Neural cell (in vitro differentiated cells): Measurements from ENCODE around the gene SMOC1. TPM values are rescaled to one million over a fixed set of nuclear protein-coding genes. Genes with fewer than 3 reads are reported as not detected.

ENCODE experiments used
- H2AFZ ChIP-seq: fragments of 200-600, 300-800 bp; sonication (generic), shearing (Covaris generic); 2 replicates; pipeline ENCODE4 v1.6.0; 2014; ENCODE audit warnings: low read depth, mild to moderate bottlenecking, antibody characterized with exemption, low read length, moderate library complexity
- H3F3A ChIP-seq: fragments of 200-600 bp; shearing (Covaris generic); 2 replicates; pipeline ENCODE4 v1.6.1; 2016; ENCODE audit warnings: mild to moderate bottlenecking, moderate library complexity, mixed read lengths, antibody characterized with exemption, low read length; ENCODE audit not compliant: insufficient read depth, poor library complexity, severe bottlenecking
- H3K27ac ChIP-seq: fragments of 200-600, 300-800 bp; sonication (generic), shearing (Covaris generic); 2 replicates; pipeline ENCODE4 v1.5.1; 2014; ENCODE audit warnings: mild to moderate bottlenecking, low read length, moderate library complexity
- H3K27me3 ChIP-seq: fragments of 300-800, 200-600 bp; sonication (generic), shearing (Covaris generic); 2 replicates; pipeline ENCODE4 v1.6.0; 2014; ENCODE audit warnings: mild to moderate bottlenecking, low read depth, low read length, moderate library complexity; ENCODE audit not compliant: insufficient read depth
- H3K36me3 ChIP-seq: fragments of 300-800, 200-600 bp; sonication (generic), shearing (Covaris generic); 2 replicates; pipeline ENCODE4 v1.5.1; 2014; ENCODE audit warnings: mild to moderate bottlenecking, antibody characterized with exemption, low read length, moderate library complexity; ENCODE audit not compliant: insufficient read depth
- H3K4me2 ChIP-seq: fragments of 300-800, 200-600 bp; sonication (generic), shearing (Covaris generic); 2 replicates; pipeline ENCODE4 v1.6.0; 2014; ENCODE audit warnings: mild to moderate bottlenecking, low read length
- H3K4me3 ChIP-seq: fragments of 300-800, 200-600 bp; sonication (generic), shearing (Covaris generic); 2 replicates; pipeline ENCODE4 v1.5.1; 2014; ENCODE audit warnings: mild to moderate bottlenecking, low read length, moderate library complexity
- H3K79me2 ChIP-seq: fragments of 200-600 bp; shearing (Covaris generic); replicated peaks from 2 replicates; pipeline ENCODE4 v1.6.0; 2014; ENCODE audit warnings: mild to moderate bottlenecking, low read length, moderate library complexity; ENCODE audit not compliant: insufficient read depth
- H3K9ac ChIP-seq: fragments of 300-800, 200-600 bp; sonication (generic), shearing (Covaris generic); 2 replicates; pipeline ENCODE4 v1.6.1; 2016; ENCODE audit warnings: mild to moderate bottlenecking, low read length, mixed read lengths
- H3K9me2 ChIP-seq: fragments of 200-600 bp; shearing (Covaris generic); 2 replicates; pipeline ENCODE4 v1.6.1; 2016; ENCODE audit warnings: mild to moderate bottlenecking, low read length, mixed read lengths; ENCODE audit not compliant: insufficient read depth
- H3K9me3 ChIP-seq: fragments of 200-600, 300-800 bp; sonication (generic), shearing (Covaris generic); 2 replicates; pipeline ENCODE4 v1.6.1; 2016; ENCODE audit warnings: mild to moderate bottlenecking, mixed run types, low read length, moderate library complexity, mixed read lengths
- H4K20me1 ChIP-seq: fragments of 200-600 bp; shearing (Covaris generic); 2 replicates; pipeline ENCODE4 v1.6.1; 2016; ENCODE audit warnings: mild to moderate bottlenecking, mixed run types; ENCODE audit not compliant: insufficient read depth
- EP300 ChIP-seq: fragments of 450-650 bp; conservative IDR thresholded peaks from 2 replicates; pipeline ENCODE4 v1.6.1; 2014; ENCODE audit warnings: antibody characterized with exemption, mild to moderate bottlenecking, moderate library complexity; ENCODE audit not compliant: poor library complexity, severe bottlenecking
- EZH2 ChIP-seq: fragments of 200-600, 300-800 bp; shearing (Covaris generic), sonication (generic); IDR thresholded peaks from 2 replicates; pipeline ENCODE4 v1.6.1; 2014; ENCODE audit warnings: antibody characterized with exemption, low read length, borderline replicate concordance, mild to moderate bottlenecking; ENCODE audit not compliant: insufficient read depth, poor library complexity, severe bottlenecking
- MXI1 ChIP-seq: fragments of 450-650 bp; conservative IDR thresholded peaks from 2 replicates; pipeline ENCODE4 v1.6.1; 2014; ENCODE audit warnings: antibody characterized with exemption, mild to moderate bottlenecking; ENCODE audit not compliant: poor library complexity, severe bottlenecking
- POLR2AphosphoS5 ChIP-seq: IDR thresholded peaks from 2 replicates; pipeline ENCODE4 v1.6.1; 2012
- RAD21 ChIP-seq: fragments of 450-650 bp; conservative IDR thresholded peaks from 2 replicates; pipeline ENCODE4 v1.6.1; 2014; ENCODE audit warnings: antibody characterized with exemption, mild to moderate bottlenecking, moderate library complexity
- SMC3 ChIP-seq: fragments of 450-650 bp; conservative IDR thresholded peaks from 2 replicates; pipeline ENCODE4 v1.6.1; 2014; ENCODE audit warnings: antibody characterized with exemption, mild to moderate bottlenecking, moderate library complexity; ENCODE audit not compliant: poor library complexity
- TAF1 ChIP-seq: IDR thresholded peaks from 2 replicates; pipeline ENCODE4 v1.6.1; 2012; ENCODE audit warnings: low read depth
- polyA plus RNA-seq: library from polyadenylated mRNA; depleted of rRNA; stranded (reverse); fragments of >200 nt; gene quantifications from 2 replicates; pipeline ENCODE4 v1.2.3, GENCODE V29; 2014
- TF ChIP-seq, protein P1 (sequence below): fragments of 450-650 bp; IDR thresholded peaks from 2 replicates; pipeline ENCODE4 v1.5.1; 2014; ENCODE audit warnings: antibody characterized with exemption, mild to moderate bottlenecking, moderate library complexity; ENCODE audit not compliant: poor library complexity, severe bottlenecking
- TF ChIP-seq, protein P2 (sequence below): IDR thresholded peaks from 2 replicates; pipeline ENCODE4 v1.6.1; 2012; ENCODE audit warnings: borderline replicate concordance

The SMOC1 gene
- polyA plus RNA-seq, 1 donor from 2014 or later: 8.7 TPM

DNA sequence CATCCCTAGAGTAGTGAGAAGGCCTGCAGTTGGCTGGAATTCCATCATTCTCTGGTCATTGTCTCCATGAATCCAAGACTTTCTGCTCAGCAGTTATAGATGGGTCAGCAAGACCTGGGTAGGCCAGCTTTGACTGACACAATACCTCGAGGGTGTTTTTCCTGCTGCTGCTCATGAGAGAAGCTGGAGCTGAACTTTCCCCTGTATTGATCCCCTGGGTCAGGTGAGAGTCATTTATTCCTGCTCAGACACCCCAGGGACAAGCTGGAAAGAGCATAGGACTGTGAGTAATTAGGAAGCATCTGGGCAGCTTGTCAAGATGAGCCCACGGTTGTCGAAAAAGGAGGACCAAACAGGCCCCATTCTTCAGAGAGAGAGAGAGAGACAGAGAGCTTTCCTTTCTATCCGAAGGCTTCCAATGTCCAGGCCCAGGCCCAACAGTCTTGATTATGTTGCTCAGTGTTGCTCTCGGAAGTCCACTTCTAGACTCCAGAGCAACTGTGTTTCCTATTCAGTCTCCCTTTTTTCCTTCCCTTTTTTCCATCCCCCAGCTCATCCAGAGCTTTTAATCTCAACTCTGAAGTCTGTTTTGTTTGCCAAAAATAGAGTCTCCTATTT, 178.4 kb downstream of the SMOC1 start:
- no peak overlapping the region for H3K9ac ChIP-seq
- no peaks in the 10 kb centered on the region for H4K20me1 ChIP-seq
- TF ChIP-seq EZH2: no peak
- TF ChIP-seq RAD21: no peak
- no peak for TF ChIP-seq MXI1
- TF ChIP-seq, protein P1, sequence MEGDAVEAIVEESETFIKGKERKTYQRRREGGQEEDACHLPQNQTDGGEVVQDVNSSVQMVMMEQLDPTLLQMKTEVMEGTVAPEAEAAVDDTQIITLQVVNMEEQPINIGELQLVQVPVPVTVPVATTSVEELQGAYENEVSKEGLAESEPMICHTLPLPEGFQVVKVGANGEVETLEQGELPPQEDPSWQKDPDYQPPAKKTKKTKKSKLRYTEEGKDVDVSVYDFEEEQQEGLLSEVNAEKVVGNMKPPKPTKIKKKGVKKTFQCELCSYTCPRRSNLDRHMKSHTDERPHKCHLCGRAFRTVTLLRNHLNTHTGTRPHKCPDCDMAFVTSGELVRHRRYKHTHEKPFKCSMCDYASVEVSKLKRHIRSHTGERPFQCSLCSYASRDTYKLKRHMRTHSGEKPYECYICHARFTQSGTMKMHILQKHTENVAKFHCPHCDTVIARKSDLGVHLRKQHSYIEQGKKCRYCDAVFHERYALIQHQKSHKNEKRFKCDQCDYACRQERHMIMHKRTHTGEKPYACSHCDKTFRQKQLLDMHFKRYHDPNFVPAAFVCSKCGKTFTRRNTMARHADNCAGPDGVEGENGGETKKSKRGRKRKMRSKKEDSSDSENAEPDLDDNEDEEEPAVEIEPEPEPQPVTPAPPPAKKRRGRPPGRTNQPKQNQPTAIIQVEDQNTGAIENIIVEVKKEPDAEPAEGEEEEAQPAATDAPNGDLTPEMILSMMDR: no peak
- TF ChIP-seq POLR2AphosphoS5: no peak
- TF ChIP-seq, protein P2, sequence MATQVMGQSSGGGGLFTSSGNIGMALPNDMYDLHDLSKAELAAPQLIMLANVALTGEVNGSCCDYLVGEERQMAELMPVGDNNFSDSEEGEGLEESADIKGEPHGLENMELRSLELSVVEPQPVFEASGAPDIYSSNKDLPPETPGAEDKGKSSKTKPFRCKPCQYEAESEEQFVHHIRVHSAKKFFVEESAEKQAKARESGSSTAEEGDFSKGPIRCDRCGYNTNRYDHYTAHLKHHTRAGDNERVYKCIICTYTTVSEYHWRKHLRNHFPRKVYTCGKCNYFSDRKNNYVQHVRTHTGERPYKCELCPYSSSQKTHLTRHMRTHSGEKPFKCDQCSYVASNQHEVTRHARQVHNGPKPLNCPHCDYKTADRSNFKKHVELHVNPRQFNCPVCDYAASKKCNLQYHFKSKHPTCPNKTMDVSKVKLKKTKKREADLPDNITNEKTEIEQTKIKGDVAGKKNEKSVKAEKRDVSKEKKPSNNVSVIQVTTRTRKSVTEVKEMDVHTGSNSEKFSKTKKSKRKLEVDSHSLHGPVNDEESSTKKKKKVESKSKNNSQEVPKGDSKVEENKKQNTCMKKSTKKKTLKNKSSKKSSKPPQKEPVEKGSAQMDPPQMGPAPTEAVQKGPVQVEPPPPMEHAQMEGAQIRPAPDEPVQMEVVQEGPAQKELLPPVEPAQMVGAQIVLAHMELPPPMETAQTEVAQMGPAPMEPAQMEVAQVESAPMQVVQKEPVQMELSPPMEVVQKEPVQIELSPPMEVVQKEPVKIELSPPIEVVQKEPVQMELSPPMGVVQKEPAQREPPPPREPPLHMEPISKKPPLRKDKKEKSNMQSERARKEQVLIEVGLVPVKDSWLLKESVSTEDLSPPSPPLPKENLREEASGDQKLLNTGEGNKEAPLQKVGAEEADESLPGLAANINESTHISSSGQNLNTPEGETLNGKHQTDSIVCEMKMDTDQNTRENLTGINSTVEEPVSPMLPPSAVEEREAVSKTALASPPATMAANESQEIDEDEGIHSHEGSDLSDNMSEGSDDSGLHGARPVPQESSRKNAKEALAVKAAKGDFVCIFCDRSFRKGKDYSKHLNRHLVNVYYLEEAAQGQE: no peak
- TF ChIP-seq SMC3: no peak
- no peak for TF ChIP-seq EP300
- no peak for TF ChIP-seq TAF1
- H3K4me2 ChIP-seq: no peak overlapping the region
- H3K9me3 ChIP-seq: no peaks in the 10 kb centered on the region
- no peaks in the 10 kb centered on the region for H3K27me3 ChIP-seq
- H2AFZ ChIP-seq: no peak overlapping the region
- H3K9me2 ChIP-seq: no peaks in the 10 kb centered on the region
- no peak overlapping the region for H3K4me3 ChIP-seq
- H3K27ac ChIP-seq: no peak overlapping the region
- no peaks in the 10 kb centered on the region for H3K36me3 ChIP-seq
- no peaks in the 10 kb centered on the region for H3F3A ChIP-seq
- H3K79me2 ChIP-seq: no peaks in the 10 kb centered on the region

DNA sequence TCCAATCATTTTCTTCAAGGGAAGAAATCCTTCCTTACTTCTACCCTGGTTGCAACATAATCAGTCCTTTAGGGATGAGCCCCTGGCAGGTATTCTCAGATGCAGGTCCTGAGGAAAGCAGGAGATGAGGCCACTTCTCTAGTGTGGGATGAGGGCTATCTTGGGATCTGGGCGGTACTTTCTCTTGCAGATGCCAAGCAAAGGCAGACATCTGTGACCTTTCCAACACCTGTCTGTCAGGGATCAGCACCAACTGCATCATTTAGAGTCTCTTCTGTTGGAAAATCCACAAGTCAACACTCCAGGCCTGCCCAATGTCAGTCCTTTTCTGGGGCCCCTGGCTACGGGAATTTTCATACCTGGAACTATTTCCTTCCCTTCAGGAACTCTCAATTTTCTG, 180.3 kb downstream of the SMOC1 start:
- Histone ChIP-seq H3K9me2 (no peaks in the 10 kb centered on the region), H3K4me3 (no peak overlapping the region), H3K9me3 (no peaks in the 10 kb centered on the region), H3K4me2 (no peak overlapping the region), H3K36me3 (no peaks in the 10 kb centered on the region), H3K9ac (no peak overlapping the region), H3K27me3 (no peaks in the 10 kb centered on the region), H2AFZ (no peak overlapping the region), H4K20me1 (no peaks in the 10 kb centered on the region), H3K27ac (no peak overlapping the region), H3K79me2 (no peaks in the 10 kb centered on the region), H3F3A (no peaks in the 10 kb centered on the region)
- TF ChIP-seq POLR2AphosphoS5: no peak
- TF ChIP-seq RAD21: no peak
- TF ChIP-seq EZH2: no peak
- TF ChIP-seq MXI1: no peak
- no peak for TF ChIP-seq EP300
- TF ChIP-seq, protein P1: no peak
- TF ChIP-seq, protein P2: no peak
- no peak for TF ChIP-seq SMC3
- no peak for TF ChIP-seq TAF1
